Smooth muscle cell of bladder (primary cell): Measurements from ENCODE around the gene WDFY4. TPM values are rescaled to one million over a fixed set of nuclear protein-coding genes. Genes with fewer than 3 reads are reported as not detected.

Source experiments
- total RNA-seq: library from RNA; depleted of rRNA; stranded (reverse); fragments of >200 nt; gene quantifications from 2 replicates; pipeline ENCODE4 v1.2.3, GENCODE V29; 2014

WDFY4 gene
- not detected in 2 replicates for total RNA-seq

DNA sequence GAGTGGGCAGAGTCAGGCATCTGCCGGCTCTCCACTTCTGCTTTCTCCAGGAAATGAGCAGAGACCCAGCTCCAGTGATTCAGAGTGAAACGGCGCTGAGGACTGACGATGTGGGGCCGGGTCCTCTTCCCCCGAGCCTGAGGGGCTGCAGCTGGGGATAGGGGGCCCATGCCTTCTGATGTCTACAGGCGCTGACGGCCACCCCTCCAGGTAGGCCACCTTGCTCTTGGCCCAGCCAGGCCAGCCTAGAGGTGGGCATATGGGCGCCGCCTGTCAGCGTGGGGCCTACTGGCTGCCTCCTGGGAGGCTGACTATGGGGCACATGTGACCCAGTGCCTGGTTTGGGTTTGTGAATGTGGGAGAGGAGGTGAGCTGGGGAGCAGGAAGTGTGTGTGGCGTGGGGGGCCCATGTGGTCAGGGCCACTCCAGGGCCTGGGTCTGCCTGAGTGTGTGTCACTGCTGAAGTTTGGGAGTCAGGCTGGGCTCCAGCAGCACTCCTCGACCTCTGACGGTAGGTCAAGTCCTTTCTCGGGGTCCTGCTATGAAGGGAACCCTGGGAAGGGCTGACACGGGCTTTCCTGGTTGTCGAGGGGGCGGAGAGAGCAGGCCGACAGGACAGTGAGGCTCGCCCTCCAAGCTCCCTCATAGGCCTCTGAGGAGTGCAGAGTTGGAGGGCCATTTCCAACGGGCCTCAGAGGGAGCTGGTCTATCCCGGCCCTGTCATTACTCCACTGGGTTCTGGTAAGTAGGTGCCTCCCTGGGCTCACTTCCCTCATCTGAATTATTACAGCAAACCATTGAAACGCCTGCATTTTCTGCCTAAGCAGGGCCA lies at the start of gene WDFY4:
TSS of gene WDFY4 (plus strand) at position 82 of the 832 bp plus-strand sequence. CDS start 24,860 bp downstream, outside the sequence.

DNA sequence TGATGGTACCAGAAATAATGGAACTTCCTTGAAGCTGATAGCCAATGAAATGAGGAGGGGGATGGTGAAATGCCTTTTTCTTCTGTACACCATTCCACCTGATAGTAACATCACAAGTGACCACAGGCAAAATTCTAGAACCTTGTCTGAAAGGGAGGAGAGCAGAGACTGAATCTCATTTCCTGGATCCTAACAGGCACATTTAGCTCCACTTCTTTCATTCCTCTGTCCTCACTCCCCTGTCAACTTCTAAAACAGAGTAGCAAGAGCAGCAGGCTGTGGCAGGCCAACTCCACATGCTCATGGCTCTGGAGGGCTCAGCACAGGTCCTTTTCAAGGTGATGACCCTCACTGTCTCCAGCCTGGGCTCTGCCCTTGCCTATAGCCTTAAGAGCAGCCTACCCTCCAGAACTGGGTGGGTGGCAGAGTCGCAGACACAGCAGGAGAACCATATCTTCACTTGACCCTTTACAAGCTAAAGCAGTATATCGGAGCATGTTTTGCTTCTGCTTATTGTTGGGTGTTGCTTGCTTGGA lies 255.2 kb downstream of the WDFY4 start, which contains the start of gene LRRC18:
TSS of gene LRRC18 (minus strand) at position 51 of the 536 bp plus-strand sequence. CDS start 25,685 bp downstream, outside the sequence.

Other genes with a start within 250 kb of the WDFY4 start
- 13.8 and 20.7 TPM in 2 replicates for gene ARHGAP22, start 79.8 kb upstream of the WDFY4 start, total RNA-seq